ENCODE results near the gene ZNF689. TPM values are rescaled to one million over a fixed set of nuclear protein-coding genes. Genes with fewer than 3 reads are reported as not detected.

Gene ZNF689
- total RNA-seq, 1 experiment from 2014 or later: 10.1 TPM

DNA sequence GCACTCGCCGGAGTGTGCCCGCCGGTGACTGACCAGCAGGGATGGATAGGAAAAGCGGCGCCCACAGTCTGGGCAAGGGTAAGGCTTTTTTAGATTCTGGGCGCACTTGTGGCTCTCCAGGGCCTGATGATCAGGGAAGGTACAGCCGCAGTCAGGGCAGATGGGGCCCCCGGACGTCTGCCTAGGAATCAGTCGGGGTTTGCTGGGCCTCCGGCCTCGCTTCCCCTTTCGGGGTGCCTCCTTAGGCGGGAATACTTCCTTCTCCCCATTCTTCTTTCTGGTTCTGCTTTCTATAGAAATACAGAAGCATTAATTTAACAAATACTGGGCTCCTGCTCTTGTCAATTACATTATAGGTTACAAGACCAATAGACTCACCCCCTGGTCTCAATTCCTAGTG is 5.0 kb downstream of the ZNF689 start:
- 0 out of 2 replicates have a peak, but pooled peaks cover 6% of the 10 kb centered on the region for H3K36me3 ChIP-seq (ENCODE audit: low read depth)
- H4K20me1 ChIP-seq (ENCODE audit: insufficient read depth): no peaks in the 10 kb centered on the region
- DNase-seq: no peak
- no peaks in the 10 kb centered on the region for H3K9me3 ChIP-seq (ENCODE audit: insufficient read depth, low read depth)
- no peaks in the 10 kb centered on the region for H3K27me3 ChIP-seq (ENCODE audit: insufficient read depth, low read depth)
- no TSS peak for BruUV-seq (replicated peaks)
- intact Hi-C loops (cut with micrococcal nuclease; ENCODE audit: unreplicated experiment): no loop called here
- no peak overlapping the region for H3K4me2 ChIP-seq
- H3K9me2 ChIP-seq (ENCODE audit: insufficient read depth): no peaks in the 10 kb centered on the region
- no peak overlapping the region for H2AFZ ChIP-seq
- peaks cover 7% of the 10 kb centered on the region; the same call in 1 of the 2 replicates for H3K79me2 ChIP-seq (ENCODE audit: low read depth)
- H3K4me3 ChIP-seq: no peak overlapping the region
- POLR2A ChIA-PET (ENCODE audit: unreplicated experiment): no interaction called here
- no peak overlapping the region for H3K27ac ChIP-seq
- CTCF ChIA-PET: no interaction called here
- H3F3A ChIP-seq (ENCODE audit: insufficient read depth, low read depth): peaks cover 22% of the 10 kb centered on the region; the same call in 1 of the 2 replicates
- peaks cover 5% of the 10 kb centered on the region; the same call in 1 of the 2 replicates for H3K4me1 ChIP-seq (replicated peaks; ENCODE audit: insufficient read depth)
- TF ChIP-seq, protein P1, sequence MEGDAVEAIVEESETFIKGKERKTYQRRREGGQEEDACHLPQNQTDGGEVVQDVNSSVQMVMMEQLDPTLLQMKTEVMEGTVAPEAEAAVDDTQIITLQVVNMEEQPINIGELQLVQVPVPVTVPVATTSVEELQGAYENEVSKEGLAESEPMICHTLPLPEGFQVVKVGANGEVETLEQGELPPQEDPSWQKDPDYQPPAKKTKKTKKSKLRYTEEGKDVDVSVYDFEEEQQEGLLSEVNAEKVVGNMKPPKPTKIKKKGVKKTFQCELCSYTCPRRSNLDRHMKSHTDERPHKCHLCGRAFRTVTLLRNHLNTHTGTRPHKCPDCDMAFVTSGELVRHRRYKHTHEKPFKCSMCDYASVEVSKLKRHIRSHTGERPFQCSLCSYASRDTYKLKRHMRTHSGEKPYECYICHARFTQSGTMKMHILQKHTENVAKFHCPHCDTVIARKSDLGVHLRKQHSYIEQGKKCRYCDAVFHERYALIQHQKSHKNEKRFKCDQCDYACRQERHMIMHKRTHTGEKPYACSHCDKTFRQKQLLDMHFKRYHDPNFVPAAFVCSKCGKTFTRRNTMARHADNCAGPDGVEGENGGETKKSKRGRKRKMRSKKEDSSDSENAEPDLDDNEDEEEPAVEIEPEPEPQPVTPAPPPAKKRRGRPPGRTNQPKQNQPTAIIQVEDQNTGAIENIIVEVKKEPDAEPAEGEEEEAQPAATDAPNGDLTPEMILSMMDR (conservative IDR thresholded peaks at IDR 0.05): no peak
- no peak for TF ChIP-seq EZH2 (IDR thresholded peaks at IDR 0.05; ENCODE audit: low read depth)

DNA sequence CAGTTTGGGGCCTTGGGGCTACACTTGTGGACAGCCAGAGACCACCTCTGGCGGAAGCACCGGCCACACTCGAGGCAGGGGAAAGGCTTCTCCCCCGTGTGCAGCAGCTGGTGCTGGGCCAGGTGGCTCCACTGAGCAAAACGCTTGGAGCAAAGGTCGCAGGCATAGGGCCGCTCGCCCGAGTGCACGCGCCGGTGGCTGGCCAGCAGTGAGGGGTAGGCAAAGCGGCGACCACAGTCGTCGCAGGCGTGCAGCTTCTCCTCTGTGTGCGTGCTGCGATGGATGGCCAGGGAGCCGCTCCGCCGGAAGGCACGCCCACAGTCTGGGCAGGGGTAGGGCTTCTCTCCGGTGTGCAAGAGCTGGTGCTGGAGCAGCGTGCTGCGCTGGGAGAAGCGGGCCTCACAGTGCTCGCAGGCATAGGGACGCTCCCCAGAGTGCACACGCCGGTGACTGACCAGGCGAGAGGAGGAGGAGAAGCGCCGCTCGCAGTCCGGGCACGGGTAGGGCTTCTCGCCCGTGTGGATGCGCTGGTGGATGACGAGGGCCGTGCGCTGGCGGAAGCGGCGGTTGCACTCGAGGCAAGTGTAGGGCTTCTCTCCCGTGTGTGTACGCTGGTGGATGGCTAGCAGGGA is 5.8 kb downstream of the ZNF689 start:
- H3K27ac ChIP-seq: no peak overlapping the region
- no peak overlapping the region for H2AFZ ChIP-seq
- H3K9me3 ChIP-seq (ENCODE audit: insufficient read depth, low read depth): no peaks in the 10 kb centered on the region
- H3K79me2 ChIP-seq (ENCODE audit: low read depth): peaks cover 3% of the 10 kb centered on the region; the same call in 1 of the 2 replicates
- peaks cover 22% of the 10 kb centered on the region; the same call in 1 of the 2 replicates for H3F3A ChIP-seq (ENCODE audit: insufficient read depth, low read depth)
- TF ChIP-seq, protein P1 (conservative IDR thresholded peaks at IDR 0.05): no peak
- no peak for TF ChIP-seq EZH2 (IDR thresholded peaks at IDR 0.05; ENCODE audit: low read depth)
- H3K4me2 ChIP-seq: no peak overlapping the region
- no peaks in the 10 kb centered on the region for H3K9me2 ChIP-seq (ENCODE audit: insufficient read depth)
- BruUV-seq (replicated peaks): no TSS peak
- intact Hi-C loops (cut with micrococcal nuclease; ENCODE audit: unreplicated experiment): no loop called here
- H3K4me1 ChIP-seq (replicated peaks; ENCODE audit: insufficient read depth): peaks cover 4% of the 10 kb centered on the region; the same call in 1 of the 2 replicates
- CTCF ChIA-PET: no interaction called here
- H3K4me3 ChIP-seq: no peak overlapping the region
- H4K20me1 ChIP-seq (ENCODE audit: insufficient read depth): no peaks in the 10 kb centered on the region
- no peak for DNase-seq
- POLR2A ChIA-PET (ENCODE audit: unreplicated experiment): no interaction called here
- no peaks in the 10 kb centered on the region for H3K27me3 ChIP-seq (ENCODE audit: insufficient read depth, low read depth)
- H3K36me3 ChIP-seq (ENCODE audit: low read depth): 0 out of 2 replicates have a peak, but pooled peaks cover 6% of the 10 kb centered on the region

DNA sequence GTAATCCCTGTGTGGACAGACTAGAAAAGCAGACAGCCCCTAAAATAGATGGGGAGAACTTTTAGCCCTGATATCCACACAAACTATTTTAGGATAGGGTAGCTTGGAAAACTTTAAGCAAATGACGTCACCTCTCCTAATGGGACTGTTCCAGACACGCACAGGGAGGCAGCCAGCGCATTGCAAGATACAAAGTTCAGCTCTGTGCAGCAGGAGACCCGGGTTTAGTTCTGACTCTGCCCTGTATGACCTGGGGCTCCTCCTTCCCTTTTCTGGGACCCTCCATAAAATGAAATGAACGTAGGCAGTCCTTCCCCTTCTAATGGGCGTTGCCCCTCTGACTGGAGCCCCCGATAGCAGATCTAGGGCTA is 6.3 kb downstream of the ZNF689 start:
- TF ChIP-seq, protein P1 (conservative IDR thresholded peaks at IDR 0.05): no peak
- no peak for TF ChIP-seq EZH2 (IDR thresholded peaks at IDR 0.05; ENCODE audit: low read depth)
- Histone ChIP-seq H3K79me2 (ENCODE audit: low read depth) (no peaks in the 10 kb centered on the region; the same call in 1 of the 2 replicates), H3K36me3 (ENCODE audit: low read depth) (0 out of 2 replicates have a peak, but pooled peaks cover 6% of the 10 kb centered on the region), H3K9me2 (ENCODE audit: insufficient read depth) (no peaks in the 10 kb centered on the region), H3K4me3 (no peak overlapping the region), H2AFZ (no peak overlapping the region), H4K20me1 (ENCODE audit: insufficient read depth) (no peaks in the 10 kb centered on the region), H3K4me1 (replicated peaks; ENCODE audit: insufficient read depth) (no peaks in the 10 kb centered on the region), H3K27me3 (ENCODE audit: insufficient read depth, low read depth) (no peaks in the 10 kb centered on the region), H3K4me2 (no peak overlapping the region), H3K9me3 (ENCODE audit: insufficient read depth, low read depth) (no peaks in the 10 kb centered on the region), H3F3A (ENCODE audit: insufficient read depth, low read depth) (peaks cover 23% of the 10 kb centered on the region; the same call in 1 of the 2 replicates), H3K27ac (no peak overlapping the region)
- no peak for DNase-seq
- ChIA-PET CTCF (no interaction called here), POLR2A (ENCODE audit: unreplicated experiment) (no interaction called here)
- BruUV-seq (replicated peaks): no TSS peak
- intact Hi-C loops (cut with micrococcal nuclease; ENCODE audit: unreplicated experiment): no loop called here

All from PC-9 (cell line).